ENCODE data around the gene ATXN10.
"Not testable (repeated sequence)": the region's sequence is repeated elsewhere in the genome, so short reads cannot be mapped to it uniquely, and the experiment has no call there.

Gene ATXN10

DNA sequence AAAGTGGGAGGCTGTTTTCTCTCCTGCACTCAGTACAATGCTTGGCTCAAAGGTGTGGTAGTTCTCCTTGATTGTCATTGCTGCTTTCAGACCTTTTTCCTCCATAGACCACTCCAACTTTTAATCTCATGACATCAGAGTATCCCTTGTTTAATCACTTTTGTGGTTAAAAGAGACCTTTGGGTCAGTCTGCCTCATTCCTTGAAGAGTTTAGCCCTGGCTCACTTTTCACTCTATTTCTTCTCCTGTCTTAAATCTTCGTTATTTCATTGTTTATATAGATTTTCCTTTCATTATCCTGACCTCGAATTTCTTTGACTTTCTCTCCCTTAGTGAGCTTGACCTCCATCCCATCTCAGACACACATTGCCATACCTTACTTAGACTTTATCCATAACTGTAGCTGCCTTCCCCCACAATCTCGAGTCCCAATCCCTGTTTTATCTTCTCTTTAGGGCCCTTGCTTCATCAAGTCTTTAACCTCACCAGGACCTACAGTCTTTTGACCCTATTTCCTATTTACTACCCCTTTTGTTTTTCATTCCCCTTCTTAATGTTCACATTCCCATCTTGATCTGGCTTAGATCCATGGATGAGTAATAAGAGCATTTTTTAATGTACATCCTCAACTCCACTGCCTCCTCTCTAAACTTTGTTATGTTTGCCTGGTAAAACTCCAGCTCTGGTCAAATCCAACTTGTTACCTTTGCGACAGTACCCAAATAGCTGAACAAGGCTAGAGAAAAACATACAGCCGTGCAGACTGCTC is 9.5 kb downstream of the ATXN10 start:
- DNase-seq: no peak

DNA sequence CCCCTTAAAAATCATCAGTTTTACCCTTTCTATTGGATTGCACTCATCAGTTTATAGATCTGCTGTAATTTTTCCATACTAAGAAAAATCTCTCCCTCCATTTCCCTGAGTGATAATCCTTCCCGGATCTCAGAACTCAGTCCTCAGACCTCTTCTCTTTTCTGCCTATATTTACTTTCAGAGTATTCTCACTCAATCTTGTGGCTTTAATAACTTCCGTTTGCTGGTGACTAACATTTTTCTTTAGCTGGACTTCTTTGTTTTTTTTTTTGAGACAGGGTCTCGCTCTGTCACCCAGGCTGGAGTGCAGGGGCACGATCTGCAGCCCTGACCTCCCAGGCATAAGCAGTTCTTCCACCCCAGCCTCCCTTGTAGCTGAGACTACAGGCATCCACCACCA is 10.4 kb downstream of the ATXN10 start:
- no peak for DNase-seq

GRCh38 chr22:45682773-45683172 is 11.1 kb downstream of the ATXN10 start:
- not testable (repeated sequence) for DNase-seq

DNA sequence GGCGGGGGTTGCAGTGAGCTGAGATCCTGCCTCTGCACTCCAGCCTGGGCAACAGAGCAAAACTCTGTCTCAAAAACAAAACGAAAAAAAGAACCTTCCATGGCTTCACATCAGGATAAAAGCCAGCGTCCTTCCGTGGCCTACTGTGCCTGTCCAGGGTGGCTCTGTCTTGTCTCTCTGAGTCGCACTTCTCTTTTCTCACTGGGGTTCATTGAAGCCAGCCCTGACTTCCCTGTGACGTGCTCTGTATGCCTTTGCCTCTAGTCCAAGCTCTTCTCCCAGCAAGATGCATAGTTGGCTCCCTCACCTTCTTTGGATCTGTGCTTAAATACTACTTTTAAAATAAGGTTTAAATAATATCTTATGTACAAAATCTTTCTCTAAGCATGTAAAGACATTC is 11.6 kb downstream of the ATXN10 start:
- no peak for DNase-seq

- no peak for DNase-seq
Measured at GRCh38 chr22:45683680-45684079, 12.0 kb downstream of the ATXN10 start.

- DNase-seq: peak; percentile 38
Measured at GRCh38 chr22:45684169-45684568, 12.5 kb downstream of the ATXN10 start.

- no peak for DNase-seq
Measured at GRCh38 chr22:45684752-45685574, 13.3 kb downstream of the ATXN10 start.

- no peak for DNase-seq
Measured at GRCh38 chr22:45686004-45686403, 14.4 kb downstream of the ATXN10 start.

GRCh38 chr22:45686836-45687235 is 15.2 kb downstream of the ATXN10 start:
- no peak for DNase-seq

DNA sequence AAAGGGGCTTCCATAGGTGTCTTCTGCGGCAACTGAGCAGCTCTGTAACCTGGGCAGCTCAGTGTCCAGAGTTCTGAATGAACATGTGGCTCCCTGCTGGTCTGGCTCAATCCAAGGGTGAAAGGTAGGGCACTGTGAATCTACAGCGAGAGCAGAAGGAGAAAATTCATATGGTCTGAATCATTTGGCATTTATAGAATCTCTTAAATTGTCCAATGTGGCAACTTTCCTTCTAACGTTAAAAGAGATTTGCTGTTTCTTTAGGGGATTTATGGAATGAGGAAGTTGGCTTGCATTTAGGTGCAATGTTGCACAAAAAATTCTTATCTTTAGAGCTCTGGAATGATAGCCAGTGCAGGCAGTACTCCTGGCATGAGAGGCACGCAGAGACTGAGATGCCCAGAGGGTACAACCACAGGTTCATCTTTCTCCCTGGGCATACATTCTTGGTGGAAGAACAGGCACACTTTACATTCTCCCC is 17.0 kb downstream of the ATXN10 start:
- DNase-seq: no peak

- DNase-seq: no peak
Measured at GRCh38 chr22:45689211-45689610, 17.6 kb downstream of the ATXN10 start.

GRCh38 chr22:45690008-45690407 is 18.4 kb downstream of the ATXN10 start:
- no peak for DNase-seq

- no peak for DNase-seq
Measured at GRCh38 chr22:45692549-45692948, 20.9 kb downstream of the ATXN10 start.

- DNase-seq: no peak
Measured at GRCh38 chr22:45693835-45694234, 22.2 kb downstream of the ATXN10 start.

- no peak for DNase-seq
Measured at GRCh38 chr22:45696227-45696626, 24.6 kb downstream of the ATXN10 start.

- DNase-seq: no peak
Measured at GRCh38 chr22:45698094-45698493, 26.5 kb downstream of the ATXN10 start.

- DNase-seq: no peak
Measured at GRCh38 chr22:45702981-45703380, 31.3 kb downstream of the ATXN10 start.

- DNase-seq: no peak
Measured at GRCh38 chr22:45703758-45704157, 32.1 kb downstream of the ATXN10 start.

GRCh38 chr22:45704648-45705047 is 33.0 kb downstream of the ATXN10 start:
- no peak for DNase-seq

DNA sequence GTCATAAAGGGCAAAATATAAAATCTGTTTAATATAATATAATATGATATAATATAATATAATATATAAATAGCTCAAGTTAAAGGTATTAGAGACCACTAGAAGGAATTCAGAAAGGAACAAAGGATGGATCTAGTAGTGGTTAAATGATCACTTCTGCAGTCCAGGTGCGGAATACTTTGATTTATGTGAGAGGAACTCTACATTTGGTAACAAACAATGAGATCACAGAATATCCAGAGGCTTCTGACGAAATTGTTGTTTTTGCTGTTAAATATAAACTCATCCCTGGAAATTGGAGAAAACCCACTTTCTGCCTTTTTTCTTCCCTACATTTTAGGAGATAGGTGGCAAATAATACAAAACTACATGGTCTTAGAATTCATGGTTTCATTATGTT is 36.0 kb downstream of the ATXN10 start:
- no peak for DNase-seq

DNA sequence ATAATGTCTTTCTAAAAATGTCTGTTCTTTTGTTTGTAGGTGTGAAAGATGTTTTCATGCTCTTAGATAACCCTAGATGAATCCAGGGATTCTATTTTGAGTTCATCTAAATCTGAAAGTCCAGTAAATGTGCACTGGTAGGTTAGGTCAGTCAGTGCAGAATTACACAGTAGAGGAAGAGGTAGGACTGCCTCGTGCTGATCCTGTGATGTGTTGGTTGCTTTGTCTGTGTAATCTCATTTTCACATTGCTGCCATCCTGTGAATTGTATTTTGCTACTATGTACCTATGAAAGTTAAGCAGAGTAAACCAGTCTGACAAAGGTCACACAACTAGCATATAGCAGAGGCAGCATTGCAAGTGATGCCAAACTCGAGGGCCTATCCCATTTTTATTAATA is 36.5 kb downstream of the ATXN10 start:
- no peak for DNase-seq

DNA sequence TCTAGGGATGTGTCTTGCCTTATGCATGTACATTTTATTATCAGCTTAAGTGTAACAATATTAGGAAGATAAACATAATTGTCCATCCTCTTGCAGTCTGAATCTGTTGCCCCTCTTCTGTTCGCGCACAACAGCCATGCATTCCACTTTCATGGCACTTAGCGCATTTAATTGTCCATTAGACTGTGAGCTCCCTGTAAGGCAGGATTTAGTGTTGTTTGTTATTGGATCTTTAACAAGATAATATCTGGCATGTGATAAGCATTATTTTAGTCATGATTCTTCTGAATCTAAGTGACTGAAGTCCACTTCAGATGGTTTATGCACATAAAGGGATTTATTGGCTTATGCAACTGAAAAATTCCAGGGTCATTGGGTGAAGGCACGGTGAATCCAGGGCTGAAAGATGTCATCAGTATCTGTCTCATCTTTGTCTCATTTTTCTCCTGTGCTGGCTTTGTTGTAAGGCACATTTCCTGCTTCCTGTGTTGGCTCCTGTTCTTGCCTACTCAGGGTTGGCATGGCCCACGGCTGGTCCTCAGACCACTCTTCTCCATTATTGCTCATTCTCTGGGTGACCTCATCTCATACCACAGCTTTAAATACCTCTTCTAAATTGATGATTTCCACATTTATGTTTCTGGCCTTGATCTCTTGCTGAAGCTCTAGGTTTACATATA is 37.6 kb downstream of the ATXN10 start:
- DNase-seq: no peak

GRCh38 chr22:45709866-45710265 is 38.2 kb downstream of the ATXN10 start:
- DNase-seq: no peak

GRCh38 chr22:45710469-45710868 is 38.8 kb downstream of the ATXN10 start:
- DNase-seq: no peak
